Left colon (tissue), 2 donors: Measurements from ENCODE around the gene UBE2M. TPM values are rescaled to one million over a fixed set of nuclear protein-coding genes. Genes with fewer than 3 reads are reported as not detected.

Experiments
- ATAC-seq: fragments of 200-7000 bp; cut with Tn5 transposase; one replicate; pipeline ENCODE4 v1.9.1; 2020; ENCODE audit warnings: mild to moderate bottlenecking, moderate library complexity
- DNase-seq, 2 donors: peaks; one replicate each; pipeline ENCODE4 v3.0.0-alpha.2; 2020
- intact Hi-C, 2 donors: fragments of 100-400 bp; cut with DNase I in 1 of 2; cut with micrococcal nuclease in 1 of 2; formaldehyde crosslinking; loops; one replicate each; pipeline versions ENCODE4 v1.11.2 to v1.14.0; 2022; cut with DNase I, micrococcal nuclease
- total RNA-seq, 2 donors: library from RNA; stranded (reverse); fragmentation: NEBNext Ultra II Directional; extraction: Animal tissue kit (Norgen Biotek cat#: 25700); gene quantifications; one replicate each; pipeline ENCODE4 v1.2.1, GENCODE V29; 2021
- donor health status: DM: no; HTN: no; CAD: no.
- donor health status: DM: yes; HTN: yes; CAD: no.

The UBE2M gene
- total RNA-seq, 2 donors from 2014 or later = 55.8 to 70.4 TPM

GRCh38 chr19:58572026-58572817 is 13.8 kb upstream of the UBE2M start:
- intact Hi-C loops = no loop called here
- ATAC-seq (no peak), DNase-seq (no peak)

GRCh38 chr19:58571575-58571947 is 13.2 kb upstream of the UBE2M start:
- intact Hi-C loops = no loop called here
- ATAC-seq (no peak), DNase-seq (peak in 1 of 2 donors; percentile 26)

- ATAC-seq (no peak), DNase-seq (peak in 1 of 2 donors; percentile 25)
- intact Hi-C loops = no loop called here
Observed at GRCh38 chr19:58570770-58571574, 12.6 kb upstream of the UBE2M start.

GRCh38 chr19:58569943-58570670 is 11.7 kb upstream of the UBE2M start:
- ATAC-seq (no peak), DNase-seq (peak in 1 of 2 donors; percentile 23)
- intact Hi-C loops = no loop called here

- DNase-seq (peak in 1 of 2 donors; percentile 24), ATAC-seq (no peak)
Observed at GRCh38 chr19:58569191-58569942, 11.0 kb upstream of the UBE2M start.

GRCh38 chr19:58568453-58569130 is 10.2 kb upstream of the UBE2M start:
- ATAC-seq = no peak
- DNase-seq = peak in 1 of 2 donors; percentile 19
- intact Hi-C loops = no loop called here

More at GRCh38 chr19:58569191-58569942, 11.0 kb upstream of the UBE2M start:
- intact Hi-C loops = no loop called here

- DNase-seq (peak in 1 of 2 donors; percentile 2), ATAC-seq (no peak)
- intact Hi-C loops = no loop called here
Observed at GRCh38 chr19:58566989-58567388, 8.6 kb upstream of the UBE2M start.

- intact Hi-C loops = no loop called here
- DNase-seq (peak in 1 of 2 donors; percentile 24), ATAC-seq (no peak)
Observed at GRCh38 chr19:58563823-58564222, 5.4 kb upstream of the UBE2M start.

GRCh38 chr19:58563034-58563573 is 4.7 kb upstream of the UBE2M start:
- ATAC-seq = no peak
- intact Hi-C loops = no loop called here
- peak; percentile 51 to 59 for DNase-seq

- DNase-seq = peak in 1 of 2 donors; percentile 62
- intact Hi-C loops = no loop called here
- peak; percentile 21 for ATAC-seq
Observed at GRCh38 chr19:58562122-58563033, 4.0 kb upstream of the UBE2M start.

GRCh38 chr19:58561373-58562121 is 3.1 kb upstream of the UBE2M start:
- ATAC-seq (no peak), DNase-seq (no peak)
- intact Hi-C loops = no loop called here

- no peak for ATAC-seq
- intact Hi-C loops = no loop called here
- no peak for DNase-seq
Observed at GRCh38 chr19:58560921-58561320, 2.5 kb upstream of the UBE2M start.

GRCh38 chr19:58560007-58560887 is 1.8 kb upstream of the UBE2M start:
- intact Hi-C loops = no loop called here
- DNase-seq (no peak), ATAC-seq (no peak)

- intact Hi-C loops = no loop called here
- ATAC-seq = peak; percentile 57
- DNase-seq = peak; percentile 90 to 96
Observed at GRCh38 chr19:58559275-58560006, 1.0 kb upstream of the UBE2M start.
